SJCRH30 (cell line): ENCODE results near the gene IL6R. TPM values are rescaled to one million over a fixed set of nuclear protein-coding genes. Genes with fewer than 3 reads are reported as not detected.
"Not testable (repeated sequence)": the region's sequence is repeated elsewhere in the genome, so short reads cannot be mapped to it uniquely, and the experiment has no call there.

Source experiments
- DNase-seq, 2 experiments: peaks; one replicate each; pipeline ENCODE4 v3.0.0-alpha.2; 2015 to 2020
- H3K27ac ChIP-seq: fragments of 250-450 bp; sonication (Bioruptor Pico); 2 replicates; pipeline ENCODE4 v1.5.1; 2020; ENCODE audit warnings: mild to moderate bottlenecking, moderate library complexity
- H3K27me3 ChIP-seq: fragments of 250-450 bp; sonication (Bioruptor Pico); 2 replicates; pipeline ENCODE4 v1.5.1; 2020; ENCODE audit warnings: mild to moderate bottlenecking, moderate library complexity
- H3K36me3 ChIP-seq: fragments of 250-450 bp; sonication (Bioruptor Pico); 2 replicates; pipeline ENCODE4 v1.5.1; 2020; ENCODE audit warnings: mild to moderate bottlenecking, moderate library complexity
- H3K4me1 ChIP-seq: fragments of 250-450 bp; sonication (Bioruptor Pico); 2 replicates; pipeline ENCODE4 v1.5.1; 2020; ENCODE audit warnings: mild to moderate bottlenecking, moderate library complexity
- H3K4me3 ChIP-seq: fragments of 250-450 bp; sonication (Bioruptor Pico); 2 replicates; pipeline ENCODE4 v1.5.1; 2020; ENCODE audit warnings: mild to moderate bottlenecking, moderate library complexity
- H3K9me3 ChIP-seq: fragments of 250-450 bp; sonication (Bioruptor Pico); replicated peaks from 2 replicates; pipeline ENCODE4 v1.5.1; 2020; ENCODE audit warnings: mild to moderate bottlenecking, moderate library complexity
- total RNA-seq: library from RNA; depleted of rRNA; stranded (reverse); fragments of >200 nt; shearing (Covaris generic); gene quantifications from 2 replicates; pipeline ENCODE4 v1.2.3, GENCODE V29; 2014; rRNA removed

IL6R gene
- 0.53 and 1.1 TPM in 2 replicates for total RNA-seq

GRCh38 chr1:154404984-154405746 lies at the start of gene IL6R:
Gene IL6R, plus strand, starts transcription at chr1:154405343. Its CDS starts 287 bp downstream, at chr1:154405630.
- Histone ChIP-seq H3K4me3 (peak within 1 kb of the TSS; percentile 40), H3K36me3 (no peaks in the 10 kb centered on the region), H3K9me3 (no peaks in the 10 kb centered on the region), H3K27me3 (peaks cover 11% of the 10 kb centered on the region; the same call in 1 of the 2 replicates), H3K4me1 (peaks cover 16% of the 10 kb centered on the region), H3K27ac (no peak within 1 kb of the TSS)
- DNase-seq: peak; percentile 64 to 65

- Histone ChIP-seq H3K27ac (no peak overlapping the region), H3K4me1 (0 out of 2 replicates have a peak, but pooled peaks cover 3% of the 10 kb centered on the region), H3K4me3 (no peak overlapping the region), H3K9me3 (no peaks in the 10 kb centered on the region), H3K36me3 (no peaks in the 10 kb centered on the region), H3K27me3 (no peaks in the 10 kb centered on the region)
- DNase-seq: no peak
Measured at GRCh38 chr1:154358519-154358918, 46.6 kb upstream of the IL6R start.

- Histone ChIP-seq H3K4me1 (no peaks in the 10 kb centered on the region), H3K36me3 (no peaks in the 10 kb centered on the region)
Measured at GRCh38 chr1:154360288-154360687, 44.9 kb upstream of the IL6R start.

GRCh38 chr1:154360881-154361280 lies 44.3 kb upstream of the IL6R start:
- H3K9me3 ChIP-seq, H3K4me1 ChIP-seq, H3K4me3 ChIP-seq, H3K27me3 ChIP-seq, H3K36me3 ChIP-seq, H3K27ac ChIP-seq, DNase-seq: not testable (repeated sequence)

More at GRCh38 chr1:154360288-154360687, 44.9 kb upstream of the IL6R start:
- Histone ChIP-seq H3K4me3 (no peak overlapping the region), H3K27me3 (no peaks in the 10 kb centered on the region), H3K27ac (no peak overlapping the region), H3K9me3 (no peaks in the 10 kb centered on the region)
- no peak for DNase-seq

- no peaks in the 10 kb centered on the region for H3K4me1 ChIP-seq
- H3K27me3 ChIP-seq: no peaks in the 10 kb centered on the region
- no peak overlapping the region for H3K4me3 ChIP-seq
- no peaks in the 10 kb centered on the region for H3K9me3 ChIP-seq
- H3K36me3 ChIP-seq: no peaks in the 10 kb centered on the region
- H3K27ac ChIP-seq: no peak overlapping the region
- DNase-seq: no peak
Measured at GRCh38 chr1:154361357-154361756, 43.8 kb upstream of the IL6R start.

GRCh38 chr1:154371436-154371835 lies 33.7 kb upstream of the IL6R start:
- no peak for DNase-seq
- H3K36me3 ChIP-seq: no peaks in the 10 kb centered on the region
- H3K9me3 ChIP-seq: no peaks in the 10 kb centered on the region
- no peaks in the 10 kb centered on the region for H3K27me3 ChIP-seq
- H3K4me1 ChIP-seq: no peaks in the 10 kb centered on the region
- H3K27ac ChIP-seq: no peak overlapping the region
- no peak overlapping the region for H3K4me3 ChIP-seq

- not testable (repeated sequence) for H3K4me3 ChIP-seq, H3K27me3 ChIP-seq, H3K36me3 ChIP-seq, H3K9me3 ChIP-seq, H3K27ac ChIP-seq, DNase-seq, H3K4me1 ChIP-seq
Measured at GRCh38 chr1:154373777-154374357, 31.3 kb upstream of the IL6R start.

GRCh38 chr1:154379301-154379700 lies 25.8 kb upstream of the IL6R start:
- Histone ChIP-seq H3K4me1 (no peaks in the 10 kb centered on the region), H3K4me3 (no peak overlapping the region), H3K9me3 (no peaks in the 10 kb centered on the region), H3K36me3 (no peaks in the 10 kb centered on the region), H3K27ac (no peak overlapping the region), H3K27me3 (no peaks in the 10 kb centered on the region)
- no peak for DNase-seq

GRCh38 chr1:154384650-154385489 lies 20.3 kb upstream of the IL6R start:
- Histone ChIP-seq H3K9me3 (no peaks in the 10 kb centered on the region), H3K4me3 (no peak overlapping the region), H3K36me3 (no peaks in the 10 kb centered on the region), H3K27me3 (no peaks in the 10 kb centered on the region), H3K4me1 (no peaks in the 10 kb centered on the region), H3K27ac (no peak overlapping the region)
- DNase-seq: no peak

- DNase-seq: no peak
- Histone ChIP-seq H3K4me3 (no peak overlapping the region), H3K9me3 (no peaks in the 10 kb centered on the region)
Measured at GRCh38 chr1:154386643-154387352, 18.3 kb upstream of the IL6R start.

GRCh38 chr1:154391086-154391770 lies 13.9 kb upstream of the IL6R start:
- H3K27me3 ChIP-seq: no peaks in the 10 kb centered on the region
- DNase-seq: no peak
- H3K9me3 ChIP-seq: no peaks in the 10 kb centered on the region
- no peaks in the 10 kb centered on the region for H3K36me3 ChIP-seq
- no peak overlapping the region for H3K27ac ChIP-seq
- no peaks in the 10 kb centered on the region for H3K4me1 ChIP-seq
- H3K4me3 ChIP-seq: no peak overlapping the region

More at GRCh38 chr1:154386643-154387352, 18.3 kb upstream of the IL6R start:
- Histone ChIP-seq H3K27me3 (no peaks in the 10 kb centered on the region), H3K4me1 (no peaks in the 10 kb centered on the region), H3K36me3 (no peaks in the 10 kb centered on the region), H3K27ac (no peak overlapping the region)

GRCh38 chr1:154398141-154398540 lies 7.0 kb upstream of the IL6R start:
- DNase-seq: no peak
- Histone ChIP-seq H3K4me1 (no peaks in the 10 kb centered on the region), H3K36me3 (no peaks in the 10 kb centered on the region), H3K9me3 (no peaks in the 10 kb centered on the region), H3K4me3 (no peak overlapping the region), H3K27ac (no peak overlapping the region), H3K27me3 (no peaks in the 10 kb centered on the region; the same call in 1 of the 2 replicates)

- H3K4me1 ChIP-seq: no peaks in the 10 kb centered on the region
- no peaks in the 10 kb centered on the region for H3K9me3 ChIP-seq
Measured at GRCh38 chr1:154398678-154399077, 6.5 kb upstream of the IL6R start.

GRCh38 chr1:154400381-154400801 lies 4.8 kb upstream of the IL6R start:
- Histone ChIP-seq H3K36me3 (no peaks in the 10 kb centered on the region), H3K27me3 (peaks cover 7% of the 10 kb centered on the region), H3K4me3 (no peak overlapping the region), H3K9me3 (no peaks in the 10 kb centered on the region), H3K4me1 (no peaks in the 10 kb centered on the region), H3K27ac (no peak overlapping the region)
- DNase-seq: no peak

More at GRCh38 chr1:154398678-154399077, 6.5 kb upstream of the IL6R start:
- DNase-seq: no peak
- no peak overlapping the region for H3K4me3 ChIP-seq
- H3K27me3 ChIP-seq: no peaks in the 10 kb centered on the region; the same call in none of the 2 replicates
- no peak overlapping the region for H3K27ac ChIP-seq
- H3K36me3 ChIP-seq: no peaks in the 10 kb centered on the region
